Activated CD4-positive, alpha-beta T cell treated with anti-CD3 and anti-CD28 coated beads, Interleukin-2, amount 10 ng/mL, durations not matched to agents 24 days and 14 days (primary cell): ENCODE measurements around the gene SGPP1. TPM values are rescaled to one million over a fixed set of nuclear protein-coding genes. Genes with fewer than 3 reads are reported as not detected.
A peak's percentile ranks its signal among the peaks of the same experiment; 100 is the strongest.
"Not testable (repeated sequence)": the region's sequence is repeated elsewhere in the genome, so short reads cannot be mapped to it uniquely, and the experiment has no call there.

Experiments
- DNase-seq: peaks from one replicate; pipeline ENCODE4 v3.0.0; 2022
- H3K27ac Mint-ChIP-seq: one replicate; pipeline ENCODE4 v1.8.0; 2022; ENCODE audit warnings: mild to moderate bottlenecking, mixed read lengths
- H3K27me3 Mint-ChIP-seq: one replicate; pipeline ENCODE4 v1.8.0; 2022; ENCODE audit warnings: mixed read lengths
- H3K36me3 Mint-ChIP-seq: one replicate; pipeline ENCODE4 v1.8.0; 2022; ENCODE audit warnings: low read depth, mild to moderate bottlenecking, mixed read lengths
- H3K4me1 Mint-ChIP-seq: one replicate; pipeline ENCODE4 v1.8.0; 2021; ENCODE audit warnings: mixed read lengths
- H3K4me3 Mint-ChIP-seq: one replicate; pipeline ENCODE4 v1.8.0; 2022; ENCODE audit warnings: mild to moderate bottlenecking, moderate library complexity, mixed read lengths
- H3K9me3 Mint-ChIP-seq: one replicate; pipeline ENCODE4 v1.8.0; 2021; ENCODE audit warnings: mixed read lengths
- intact Hi-C: fragments of 100-400 bp; cut with micrococcal nuclease; formaldehyde crosslinking; loops from one replicate; pipeline ENCODE4 v1.15.1; 2023
- total RNA-seq: library from RNA; stranded (reverse); gene quantifications from 2 replicates; pipeline ENCODE4 v1.2.3, GENCODE V29; 2022

Gene SGPP1
- total RNA-seq, 1 donor from 2014 or later: 12.2 TPM

- H3K27me3 Mint-ChIP-seq: no peaks in the 10 kb centered on the region
- DNase-seq: no peak
- H3K4me1 Mint-ChIP-seq: peaks cover 15% of the 10 kb centered on the region
- intact Hi-C loops: no loop called here
- peaks cover 8% of the 10 kb centered on the region for H3K36me3 Mint-ChIP-seq
- H3K9me3 Mint-ChIP-seq: no peaks in the 10 kb centered on the region
- H3K27ac Mint-ChIP-seq: no peak overlapping the region
- no peak overlapping the region for H3K4me3 Mint-ChIP-seq
Observed at GRCh38 chr14:63654346-63654745, 73.5 kb downstream of the SGPP1 start.

DNA sequence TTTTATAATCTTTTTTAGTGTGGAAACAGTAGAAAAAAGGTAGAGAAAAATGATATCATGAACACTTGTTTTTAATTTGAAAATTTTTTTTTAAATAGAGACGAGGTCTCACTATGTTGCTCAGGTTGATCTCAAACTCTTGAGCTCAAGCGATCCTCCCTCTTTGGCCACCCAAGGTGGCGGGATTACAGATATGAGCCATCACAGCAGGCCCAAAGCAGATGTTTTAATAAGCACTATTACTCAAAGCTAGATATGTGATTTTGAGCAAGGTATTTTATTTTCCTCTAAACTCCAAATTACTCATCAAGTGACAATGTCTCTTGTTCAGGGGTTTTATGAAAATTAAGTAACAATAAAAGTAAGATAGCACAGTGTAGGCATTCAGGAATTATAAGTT is 75.5 kb downstream of the SGPP1 start:
- H3K4me3 Mint-ChIP-seq: no peak overlapping the region
- intact Hi-C loops: no loop called here
- peak overlapping the region; percentile 60 for H3K27ac Mint-ChIP-seq

GRCh38 chr14:63650256-63650952 is 77.5 kb downstream of the SGPP1 start:
- Mint-ChIP-seq H3K4me3 (peak overlapping the region; percentile 46), H3K36me3 (peaks cover 11% of the 10 kb centered on the region), H3K27ac (peak overlapping the region; percentile 90), H3K27me3 (no peaks in the 10 kb centered on the region), H3K4me1 (peaks cover 19% of the 10 kb centered on the region), H3K9me3 (no peaks in the 10 kb centered on the region)
- intact Hi-C loops: no loop called here
- peak; percentile 79 for DNase-seq

More for the DNA sequence above, 75.5 kb downstream of the SGPP1 start:
- H3K27me3 Mint-ChIP-seq: no peaks in the 10 kb centered on the region
- H3K4me1 Mint-ChIP-seq: peaks cover 19% of the 10 kb centered on the region
- H3K36me3 Mint-ChIP-seq: peaks cover 11% of the 10 kb centered on the region
- no peaks in the 10 kb centered on the region for H3K9me3 Mint-ChIP-seq
- no peak for DNase-seq

GRCh38 chr14:63647696-63648410 is 80.0 kb downstream of the SGPP1 start:
- intact Hi-C loops: no loop called here

GRCh38 chr14:63644741-63645140 is 83.1 kb downstream of the SGPP1 start:
- intact Hi-C loops: loop anchor here (5.0 kb wide), 3 partner anchors 118 to 743 kb away; partner anchors contain the start of gene MTHFD1
- H3K27ac Mint-ChIP-seq: no peak overlapping the region
- DNase-seq: no peak
- peaks cover 12% of the 10 kb centered on the region for H3K4me1 Mint-ChIP-seq
- H3K27me3 Mint-ChIP-seq: no peaks in the 10 kb centered on the region
- H3K36me3 Mint-ChIP-seq: peaks cover 5% of the 10 kb centered on the region
- no peaks in the 10 kb centered on the region for H3K9me3 Mint-ChIP-seq
- H3K4me3 Mint-ChIP-seq: no peak overlapping the region

More at GRCh38 chr14:63647696-63648410, 80.0 kb downstream of the SGPP1 start:
- Mint-ChIP-seq H3K27ac (no peak overlapping the region), H3K9me3 (no peaks in the 10 kb centered on the region), H3K27me3 (no peaks in the 10 kb centered on the region), H3K4me1 (peaks cover 21% of the 10 kb centered on the region), H3K36me3 (peaks cover 8% of the 10 kb centered on the region), H3K4me3 (no peak overlapping the region)
- no peak for DNase-seq

DNA sequence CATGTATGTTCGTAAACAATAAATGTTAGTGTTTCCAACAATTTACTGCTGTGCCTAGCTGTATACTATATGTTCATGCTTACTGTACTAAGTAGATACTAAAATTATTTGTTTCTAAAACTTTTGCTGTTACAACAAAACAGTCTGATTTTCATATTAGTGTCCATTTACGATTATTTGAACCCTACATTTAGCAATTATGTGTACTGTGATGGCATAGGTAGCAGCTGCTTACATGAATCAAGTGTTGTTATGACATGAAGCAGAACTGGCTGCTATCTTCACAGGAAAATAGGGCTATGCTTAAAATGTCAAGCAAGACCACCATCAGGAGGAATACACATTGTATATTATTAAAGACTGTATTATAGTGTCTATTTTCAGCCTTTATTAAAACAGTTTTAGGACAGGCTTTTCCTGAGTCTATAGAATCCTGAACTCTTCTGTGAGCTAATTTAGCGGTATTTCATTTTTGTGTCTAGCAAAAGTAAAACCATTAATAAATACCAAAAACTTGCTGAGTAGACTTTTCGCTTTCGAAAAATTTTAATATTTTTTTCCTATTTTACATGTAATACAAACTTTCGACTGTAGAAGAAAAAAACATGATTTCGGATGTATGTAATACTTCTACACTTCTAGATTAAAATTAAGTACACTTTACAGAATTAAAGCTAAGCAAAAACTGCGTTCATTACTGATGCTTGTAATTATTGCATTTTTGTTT is 85.0 kb downstream of the SGPP1 start:
- Mint-ChIP-seq H3K36me3 (peaks cover 18% of the 10 kb centered on the region), H3K4me3 (peak overlapping the region; percentile 86), H3K4me1 (peaks cover 21% of the 10 kb centered on the region), H3K27me3 (no peaks in the 10 kb centered on the region), H3K9me3 (no peaks in the 10 kb centered on the region), H3K27ac (peak overlapping the region; percentile 93)
- DNase-seq: no peak
- intact Hi-C loops: loop anchor here (1.0 to 5.0 kb wide), 6 partner anchors 84 to 898 kb away; partner anchors contain the start of genes HSPA2, MTHFD1 and PPP2R5E

GRCh38 chr14:63642229-63642611 is 85.6 kb downstream of the SGPP1 start:
- Mint-ChIP-seq H3K36me3 (peaks cover 21% of the 10 kb centered on the region), H3K9me3 (no peaks in the 10 kb centered on the region), H3K27ac (peak overlapping the region; percentile 93), H3K4me3 (peak overlapping the region; percentile 86), H3K4me1 (peaks cover 19% of the 10 kb centered on the region), H3K27me3 (no peaks in the 10 kb centered on the region)
- peak; percentile 95 for DNase-seq
- intact Hi-C loops: loop anchor here (1.0 to 5.0 kb wide), 6 partner anchors 85 to 899 kb away; partner anchors contain the start of genes HSPA2, MTHFD1 and PPP2R5E

- Mint-ChIP-seq H3K27me3 (no peaks in the 10 kb centered on the region), H3K4me1 (peaks cover 24% of the 10 kb centered on the region), H3K4me3 (peak within 1 kb of the TSS; percentile 86), H3K9me3 (peaks cover 5% of the 10 kb centered on the region), H3K27ac (peak within 1 kb of the TSS; percentile 93), H3K36me3 (peaks cover 26% of the 10 kb centered on the region)
- intact Hi-C loops: loop anchor here (1.0 to 5.0 kb wide), 7 partner anchors 85 to 899 kb away; partner anchors contain the start of genes HSPA2, MTHFD1 and PPP2R5E
- DNase-seq: peak; percentile 98
Observed at GRCh38 chr14:63641473-63642228, 86.2 kb downstream of the SGPP1 start, which contains the start of gene WDR89. TSS of gene WDR89 (minus strand) at chr14:63641871. CDS start at chr14:63599942, 41,929 bp downstream.

- DNase-seq: no peak
- H3K4me3 Mint-ChIP-seq: peak overlapping the region; percentile 51
- H3K27me3 Mint-ChIP-seq: no peaks in the 10 kb centered on the region
- peaks cover 24% of the 10 kb centered on the region for H3K9me3 Mint-ChIP-seq
- H3K4me1 Mint-ChIP-seq: peaks cover 35% of the 10 kb centered on the region
- peak overlapping the region; percentile 54 for H3K27ac Mint-ChIP-seq
- peaks cover 45% of the 10 kb centered on the region for H3K36me3 Mint-ChIP-seq
- intact Hi-C loops: no loop called here
Observed at GRCh38 chr14:63638493-63638892, 89.4 kb downstream of the SGPP1 start.

DNA sequence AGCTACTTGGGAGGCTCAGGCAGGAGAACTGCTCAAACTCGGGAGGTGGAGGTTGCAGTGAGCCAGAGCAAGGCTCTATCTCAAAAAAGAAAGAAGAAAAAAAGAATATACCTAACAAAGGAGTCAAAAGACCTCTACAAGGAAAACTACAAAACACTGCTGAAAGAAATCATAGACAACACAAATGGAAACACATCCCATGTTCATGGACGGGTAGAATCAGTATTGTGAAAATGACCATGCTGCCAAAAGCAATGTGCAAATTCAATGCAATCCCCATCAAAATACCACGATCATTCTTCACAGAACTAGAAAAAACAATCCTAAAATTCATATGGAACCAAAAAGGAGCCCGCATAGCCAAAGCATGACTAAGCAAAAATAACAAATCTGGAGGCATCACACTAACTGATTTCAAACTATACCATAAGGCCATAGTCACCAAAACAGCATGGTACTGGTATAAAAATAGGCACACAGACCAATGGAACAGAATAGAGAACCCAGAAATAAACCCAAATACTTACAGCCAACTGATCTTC is 91.7 kb downstream of the SGPP1 start:
- intact Hi-C loops: not testable (repeated sequence)
- peaks cover 35% of the 10 kb centered on the region for H3K4me1 Mint-ChIP-seq

More for the DNA sequence above, 91.7 kb downstream of the SGPP1 start:
- H3K36me3 Mint-ChIP-seq: peaks cover 45% of the 10 kb centered on the region
- H3K27me3 Mint-ChIP-seq, H3K4me3 Mint-ChIP-seq, DNase-seq, H3K27ac Mint-ChIP-seq: not testable (repeated sequence)
- H3K9me3 Mint-ChIP-seq: peaks cover 24% of the 10 kb centered on the region
